Fibroblast of lung (primary cell): Measurements from ENCODE around the gene OSBPL1A.

Source experiments
- EZH2 ChIP-seq: IDR thresholded peaks from 2 replicates; pipeline ENCODE4 v1.5.1; 2012; ENCODE audit warnings: low read length, control low read depth, mild to moderate bottlenecking; ENCODE audit errors: missing control alignments
- TF ChIP-seq, protein P1 (sequence below), 2 donors: IDR thresholded peaks in 1 of 2; conservative IDR thresholded peaks in 1 of 2; 1 replicate in 1 of 2; 2 replicates in 1 of 2; pipeline ENCODE4 v1.5.1; 2011 to 2012; ENCODE audit warnings: low read length in 2 of 2, control low read depth in 1 of 2, inconsistent platforms in 1 of 2, low read depth in 1 of 2, mild to moderate bottlenecking in 1 of 2

GRCh38 chr18:24138409-24138788 lies 259.2 kb downstream of the OSBPL1A start:
- TF ChIP-seq, protein P1, sequence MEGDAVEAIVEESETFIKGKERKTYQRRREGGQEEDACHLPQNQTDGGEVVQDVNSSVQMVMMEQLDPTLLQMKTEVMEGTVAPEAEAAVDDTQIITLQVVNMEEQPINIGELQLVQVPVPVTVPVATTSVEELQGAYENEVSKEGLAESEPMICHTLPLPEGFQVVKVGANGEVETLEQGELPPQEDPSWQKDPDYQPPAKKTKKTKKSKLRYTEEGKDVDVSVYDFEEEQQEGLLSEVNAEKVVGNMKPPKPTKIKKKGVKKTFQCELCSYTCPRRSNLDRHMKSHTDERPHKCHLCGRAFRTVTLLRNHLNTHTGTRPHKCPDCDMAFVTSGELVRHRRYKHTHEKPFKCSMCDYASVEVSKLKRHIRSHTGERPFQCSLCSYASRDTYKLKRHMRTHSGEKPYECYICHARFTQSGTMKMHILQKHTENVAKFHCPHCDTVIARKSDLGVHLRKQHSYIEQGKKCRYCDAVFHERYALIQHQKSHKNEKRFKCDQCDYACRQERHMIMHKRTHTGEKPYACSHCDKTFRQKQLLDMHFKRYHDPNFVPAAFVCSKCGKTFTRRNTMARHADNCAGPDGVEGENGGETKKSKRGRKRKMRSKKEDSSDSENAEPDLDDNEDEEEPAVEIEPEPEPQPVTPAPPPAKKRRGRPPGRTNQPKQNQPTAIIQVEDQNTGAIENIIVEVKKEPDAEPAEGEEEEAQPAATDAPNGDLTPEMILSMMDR (conservative IDR thresholded peaks at IDR 0.05 in 1 of 2, IDR thresholded peaks at IDR 0.05 in 1 of 2; ENCODE audit: low read depth in 1 of 2, low read length in 2 of 2): no peak
- no peak for TF ChIP-seq EZH2
